Bronchial epithelial cell (primary cell): ENCODE measurements around the gene DSCAML1. TPM values are rescaled to one million over a fixed set of nuclear protein-coding genes. Genes with fewer than 3 reads are reported as not detected.

Source experiments
- DNase-seq: peaks from one replicate; pipeline ENCODE4 v3.0.0-alpha.2; 2010; ENCODE audit warnings: low read depth
- FAIRE-seq: peaks from 2 replicates; lab custom pipeline; 2011; peaks lifted over from hg19 to GRCh38; lab: Jason Lieb, UNC
- H3K27me3 ChIP-seq: 2 replicates; pipeline ENCODE4 v1.5.1; 2011; ENCODE audit warnings: low read length; ENCODE audit not compliant: control insufficient read depth, insufficient read depth
- H3K36me3 ChIP-seq: 2 replicates; pipeline ENCODE4 v1.5.1; 2011; ENCODE audit warnings: low read length; ENCODE audit not compliant: control insufficient read depth, insufficient read depth
- H3K4me3 ChIP-seq: 2 replicates; pipeline ENCODE4 v1.5.1; 2011; ENCODE audit warnings: mild to moderate bottlenecking, low read depth, low read length, control low read depth
- CTCF ChIP-seq: IDR thresholded peaks from 2 replicates; pipeline ENCODE4 v1.5.1; 2011; ENCODE audit warnings: mild to moderate bottlenecking, moderate library complexity, low read length, control low read depth, inconsistent platforms; ENCODE audit not compliant: insufficient read depth, severe bottlenecking
- total RNA-seq: library from RNA; depleted of rRNA; stranded (reverse); fragments of >200 nt; gene quantifications from 2 replicates; pipeline ENCODE4 v1.2.1, GENCODE V29; 2014

Gene DSCAML1
- total RNA-seq, 1 donor from 2014 or later, result under 0.01 TPM

DNA sequence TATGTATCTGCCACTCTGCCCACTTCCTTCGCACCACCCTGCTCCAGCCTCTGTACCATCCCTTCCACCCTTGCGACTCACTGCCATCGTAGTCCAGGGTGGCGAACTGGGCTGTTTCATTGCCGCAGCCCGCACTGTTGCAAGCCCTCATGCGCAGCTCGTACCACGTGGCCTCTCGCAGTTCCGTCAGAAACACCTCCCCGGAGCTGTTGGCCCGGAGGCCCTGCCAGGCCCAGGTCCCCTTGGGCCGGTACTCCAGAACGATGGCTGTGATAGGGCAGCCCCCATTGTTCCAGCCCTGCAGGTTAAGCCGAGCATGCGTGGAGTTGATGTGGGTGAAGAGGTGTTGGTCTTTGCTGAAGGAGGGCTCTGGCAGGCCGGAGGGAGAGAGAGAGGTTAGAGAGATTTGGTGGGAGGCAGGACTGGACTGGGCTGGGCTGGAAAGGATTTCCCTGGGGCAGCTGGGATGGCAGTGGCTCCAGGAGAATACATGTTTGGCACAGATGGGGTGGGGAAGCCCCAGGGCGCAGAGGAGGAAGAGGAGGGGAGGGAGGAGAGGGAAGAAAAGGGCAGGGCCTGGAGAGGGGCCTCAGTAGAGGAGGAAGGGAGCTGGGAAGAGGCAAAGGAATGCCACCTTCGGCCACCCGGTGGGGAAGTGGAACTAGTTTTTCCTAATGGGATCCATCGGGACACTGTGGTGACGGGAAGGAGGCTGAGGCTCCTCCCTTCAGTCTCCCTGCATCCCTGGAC, 359.8 kb downstream of the DSCAML1 start:
- Histone ChIP-seq H3K27me3 (peaks cover 2% of the 10 kb centered on the region), H3K4me3 (no peak overlapping the region)
- no peak for FAIRE-seq

GRCh38 chr11:117435326-117435725, 361.7 kb downstream of the DSCAML1 start:
- DNase-seq (no peak), FAIRE-seq (no peak)
- H3K36me3 ChIP-seq, result no peaks in the 10 kb centered on the region
- peaks cover 2% of the 10 kb centered on the region for H3K27me3 ChIP-seq
- TF ChIP-seq CTCF, result no peak
- H3K4me3 ChIP-seq, result no peak overlapping the region

More for the DNA sequence above, 359.8 kb downstream of the DSCAML1 start:
- no peaks in the 10 kb centered on the region for H3K36me3 ChIP-seq
- no peak for TF ChIP-seq CTCF
- DNase-seq, result no peak

DNA sequence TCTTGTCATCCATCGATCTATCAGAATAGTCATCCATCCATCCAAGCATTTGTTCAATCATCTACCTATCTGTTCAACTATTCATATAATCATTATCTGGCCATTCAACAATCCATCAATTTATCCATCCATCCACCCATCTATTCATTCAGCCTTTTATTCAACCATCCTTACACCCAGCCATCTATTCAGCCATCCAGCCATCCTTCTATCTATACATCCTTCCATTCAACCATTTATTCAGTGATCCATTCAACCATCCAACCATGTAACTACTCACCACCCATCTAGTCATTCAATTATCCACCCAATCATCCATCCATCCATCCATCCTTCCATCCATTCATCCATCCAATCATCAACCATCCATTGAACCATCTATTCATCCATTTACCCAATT, 362.5 kb downstream of the DSCAML1 start:
- no peak for TF ChIP-seq CTCF
- FAIRE-seq (no peak), DNase-seq (no peak)
- no peaks in the 10 kb centered on the region for H3K36me3 ChIP-seq
- H3K27me3 ChIP-seq, result peaks cover 2% of the 10 kb centered on the region
- H3K4me3 ChIP-seq, result no peak overlapping the region

DNA sequence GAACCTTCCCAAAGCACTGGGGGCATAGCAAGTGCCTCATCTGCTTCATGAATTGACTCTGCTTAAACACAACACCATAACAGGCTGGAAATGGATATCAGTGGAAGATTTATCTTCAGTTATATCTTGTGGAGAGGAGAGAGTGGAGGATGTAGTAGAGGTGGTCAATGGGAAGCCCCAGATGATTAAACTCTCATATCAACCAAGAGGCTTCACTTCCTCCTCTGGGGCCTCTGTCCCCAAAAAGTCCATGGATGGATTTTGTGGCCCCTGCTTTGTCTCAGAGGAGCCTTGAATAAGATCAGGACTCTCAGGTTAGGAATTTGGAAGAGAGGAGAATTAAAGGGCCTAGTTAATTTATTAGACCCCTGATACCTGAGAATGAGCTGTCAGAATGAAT, 363.3 kb downstream of the DSCAML1 start:
- Histone ChIP-seq H3K4me3 (no peak overlapping the region), H3K27me3 (peaks cover 2% of the 10 kb centered on the region), H3K36me3 (no peaks in the 10 kb centered on the region)
- TF ChIP-seq CTCF, result no peak
- DNase-seq, result no peak
- no peak for FAIRE-seq

GRCh38 chr11:117431436-117431835, 365.6 kb downstream of the DSCAML1 start:
- TF ChIP-seq CTCF, result no peak
- Histone ChIP-seq H3K36me3 (no peaks in the 10 kb centered on the region), H3K4me3 (no peak overlapping the region), H3K27me3 (no peaks in the 10 kb centered on the region)
- DNase-seq (no peak), FAIRE-seq (no peak)
